T-helper 2 cell (primary cell): ENCODE data around the gene LDB3.

ENCODE experiments used
- DNase-seq, 5 experiments: peaks; one replicate each; pipeline versions ENCODE4 v3.0.0 to v3.0.0-alpha.2; 2012 to 2022

The LDB3 gene

GRCh38 chr10:86664341-86665217 lies 3.7 kb upstream of the LDB3 start:
- DNase-seq: no peak

- no peak for DNase-seq
These were observed 3.1 kb upstream of the LDB3 start for GRCh38 chr10:86665218-86665607.

- DNase-seq: no peak
These were observed 2.4 kb upstream of the LDB3 start for GRCh38 chr10:86665868-86666267.

- DNase-seq: no peak
These were observed 1.8 kb upstream of the LDB3 start for GRCh38 chr10:86666538-86666937.

- no peak for DNase-seq
These were observed 710 bp upstream of the LDB3 start for GRCh38 chr10:86667421-86668181.

GRCh38 chr10:86670290-86670811 lies 2.0 kb downstream of the LDB3 start:
- no peak for DNase-seq

- DNase-seq: no peak
These were observed 2.6 kb downstream of the LDB3 start for GRCh38 chr10:86670876-86671275.

- no peak for DNase-seq
These were observed 3.1 kb downstream of the LDB3 start for GRCh38 chr10:86671419-86671818.

- DNase-seq: no peak
These were observed 3.8 kb downstream of the LDB3 start for GRCh38 chr10:86671985-86672710.

GRCh38 chr10:86673216-86673826 lies 5.0 kb downstream of the LDB3 start:
- DNase-seq: no peak

GRCh38 chr10:86673827-86674581 lies 5.7 kb downstream of the LDB3 start:
- DNase-seq: no peak

- no peak for DNase-seq
These were observed 6.6 kb downstream of the LDB3 start for GRCh38 chr10:86674912-86675311.

- DNase-seq: no peak
These were observed 9.1 kb downstream of the LDB3 start for GRCh38 chr10:86677374-86677773.

GRCh38 chr10:86678999-86679792 lies 10.9 kb downstream of the LDB3 start:
- DNase-seq: no peak

- no peak for DNase-seq
These were observed 12.7 kb downstream of the LDB3 start for GRCh38 chr10:86681047-86681446.

GRCh38 chr10:86681722-86682386 lies 13.5 kb downstream of the LDB3 start:
- no peak for DNase-seq

- DNase-seq: no peak
These were observed 14.4 kb downstream of the LDB3 start for GRCh38 chr10:86682675-86683074.

- DNase-seq: no peak
These were observed 16.2 kb downstream of the LDB3 start for GRCh38 chr10:86684331-86685097.

- no peak for DNase-seq
These were observed 17.1 kb downstream of the LDB3 start for GRCh38 chr10:86685416-86685815.
